SU-DHL-6 (cell line): ENCODE results near the gene IQSEC3.

Experiments used
- H2AFZ ChIP-seq: fragments of 200-600 bp; sonication (generic); 2 replicates; pipeline ENCODE4 v1.6.1; 2014; ENCODE audit warnings: low read depth, mild to moderate bottlenecking, moderate library complexity, mixed read lengths, antibody characterized with exemption, low read length; ENCODE audit not compliant: severe bottlenecking
- H3F3A ChIP-seq: fragments of 200-600 bp; shearing (Covaris generic); 2 replicates; pipeline ENCODE4 v1.6.0; 2016; ENCODE audit warnings: antibody characterized with exemption, mild to moderate bottlenecking; ENCODE audit not compliant: insufficient read depth
- H3K27ac ChIP-seq: fragments of 200-600 bp; sonication (generic); 2 replicates; pipeline ENCODE4 v1.5.1; 2016; ENCODE audit warnings: low read depth, mild to moderate bottlenecking, low read length, moderate library complexity, mixed read lengths
- H3K27me3 ChIP-seq: fragments of 200-600 bp; sonication (generic), shearing (Covaris generic); 2 replicates; pipeline ENCODE4 v1.6.0; 2014; ENCODE audit warnings: mild to moderate bottlenecking, low read length
- H3K36me3 ChIP-seq: fragments of 200-600 bp; sonication (generic); 2 replicates; pipeline ENCODE4 v1.6.1; 2014; ENCODE audit warnings: mild to moderate bottlenecking, low read length, mixed read lengths
- H3K4me2 ChIP-seq: fragments of 300-600, 200-600 bp; shearing (Covaris generic), sonication (generic); 2 replicates; pipeline ENCODE4 v1.6.0; 2014; ENCODE audit warnings: low read length, low read depth, mild to moderate bottlenecking; ENCODE audit not compliant: poor library complexity, severe bottlenecking
- H3K4me3 ChIP-seq: fragments of 200-600 bp; sonication (generic); 2 replicates; pipeline ENCODE4 v1.5.1; 2014; ENCODE audit warnings: antibody characterized with exemption, low read length, mild to moderate bottlenecking, mixed read lengths; ENCODE audit not compliant: insufficient read depth, poor library complexity, severe bottlenecking
- H3K79me2 ChIP-seq: fragments of 200-600 bp; sonication (generic); 2 replicates; pipeline ENCODE4 v1.6.1; 2014; ENCODE audit warnings: mild to moderate bottlenecking, low read length, moderate library complexity; ENCODE audit not compliant: insufficient read depth
- H3K9ac ChIP-seq: fragments of 200-600 bp; sonication (generic); 2 replicates; pipeline ENCODE4 v1.7.0; 2014; ENCODE audit warnings: mild to moderate bottlenecking, low read length
- H3K9me2 ChIP-seq: fragments of 200-600 bp; sonication (generic); replicated peaks from 2 replicates; pipeline ENCODE4 v1.6.1; 2014; ENCODE audit warnings: low read length; ENCODE audit not compliant: insufficient read depth
- H3K9me3 ChIP-seq: fragments of 200-600 bp; sonication (generic); 2 replicates; pipeline ENCODE4 v1.6.1; 2014; ENCODE audit warnings: low read length, mixed read lengths; ENCODE audit not compliant: insufficient read depth
- H4K20me1 ChIP-seq: fragments of 200-600 bp; sonication (generic); 2 replicates; pipeline ENCODE4 v1.6.1; 2014; ENCODE audit warnings: low read depth, mild to moderate bottlenecking, antibody characterized with exemption, low read length, moderate library complexity, mixed read lengths
- EZH2phosphoT487 ChIP-seq: fragments of 200-600 bp; sonication (generic), shearing (Covaris generic); conservative IDR thresholded peaks from 2 replicates; pipeline ENCODE4 v1.6.1; 2018; ENCODE audit warnings: mild to moderate bottlenecking, antibody characterized with exemption, low read length, moderate library complexity, mixed read lengths
- TF ChIP-seq, protein P1 (sequence below): fragments of 200-600 bp; sonication (generic); IDR thresholded peaks from one replicate; pipeline ENCODE4 v1.5.1; 2017; ENCODE audit warnings: antibody characterized with exemption, mild to moderate bottlenecking, low read length, moderate library complexity; ENCODE audit not compliant: insufficient read depth, poor library complexity, severe bottlenecking

IQSEC3 gene

DNA sequence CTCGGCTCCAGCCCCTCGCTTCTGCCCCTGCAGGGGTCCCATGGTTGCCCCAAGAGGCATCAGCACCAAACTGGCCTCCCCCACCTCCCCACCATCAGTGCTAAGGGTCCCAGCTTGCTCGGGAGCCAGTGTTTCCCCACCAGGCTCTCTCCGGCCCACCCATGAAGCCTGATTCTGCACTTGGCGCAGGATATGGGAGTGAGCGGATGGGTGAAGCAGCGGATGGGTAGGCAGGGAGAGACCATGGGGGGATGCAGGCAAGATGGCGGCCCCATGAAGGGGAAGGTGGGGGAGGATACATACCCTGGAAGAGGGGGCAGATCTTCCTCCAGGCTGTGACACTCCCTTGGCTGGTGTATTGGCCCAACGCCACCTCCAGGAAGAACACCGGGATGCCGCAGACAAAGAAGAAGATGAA, 137.7 kb downstream of the IQSEC3 start:
- no peak overlapping the region for H3K27ac ChIP-seq
- no peaks in the 10 kb centered on the region for H3F3A ChIP-seq
- H2AFZ ChIP-seq, result no peak overlapping the region
- H3K4me3 ChIP-seq, result no peak overlapping the region
- H3K9me3 ChIP-seq, result no peaks in the 10 kb centered on the region
- no peaks in the 10 kb centered on the region for H3K36me3 ChIP-seq
- TF ChIP-seq, protein P1, sequence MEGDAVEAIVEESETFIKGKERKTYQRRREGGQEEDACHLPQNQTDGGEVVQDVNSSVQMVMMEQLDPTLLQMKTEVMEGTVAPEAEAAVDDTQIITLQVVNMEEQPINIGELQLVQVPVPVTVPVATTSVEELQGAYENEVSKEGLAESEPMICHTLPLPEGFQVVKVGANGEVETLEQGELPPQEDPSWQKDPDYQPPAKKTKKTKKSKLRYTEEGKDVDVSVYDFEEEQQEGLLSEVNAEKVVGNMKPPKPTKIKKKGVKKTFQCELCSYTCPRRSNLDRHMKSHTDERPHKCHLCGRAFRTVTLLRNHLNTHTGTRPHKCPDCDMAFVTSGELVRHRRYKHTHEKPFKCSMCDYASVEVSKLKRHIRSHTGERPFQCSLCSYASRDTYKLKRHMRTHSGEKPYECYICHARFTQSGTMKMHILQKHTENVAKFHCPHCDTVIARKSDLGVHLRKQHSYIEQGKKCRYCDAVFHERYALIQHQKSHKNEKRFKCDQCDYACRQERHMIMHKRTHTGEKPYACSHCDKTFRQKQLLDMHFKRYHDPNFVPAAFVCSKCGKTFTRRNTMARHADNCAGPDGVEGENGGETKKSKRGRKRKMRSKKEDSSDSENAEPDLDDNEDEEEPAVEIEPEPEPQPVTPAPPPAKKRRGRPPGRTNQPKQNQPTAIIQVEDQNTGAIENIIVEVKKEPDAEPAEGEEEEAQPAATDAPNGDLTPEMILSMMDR, result no peak
- TF ChIP-seq EZH2phosphoT487, result no peak
- no peak overlapping the region for H3K4me2 ChIP-seq
- H3K9me2 ChIP-seq, result no peaks in the 10 kb centered on the region
- H3K9ac ChIP-seq, result no peak overlapping the region
- no peaks in the 10 kb centered on the region for H3K79me2 ChIP-seq
- no peaks in the 10 kb centered on the region for H4K20me1 ChIP-seq
- no peaks in the 10 kb centered on the region for H3K27me3 ChIP-seq

GRCh38 chr12:205026-205425, 138.5 kb downstream of the IQSEC3 start:
- no peaks in the 10 kb centered on the region for H3K9me3 ChIP-seq
- H3K4me3 ChIP-seq, result no peak overlapping the region
- no peak overlapping the region for H3K4me2 ChIP-seq
- no peaks in the 10 kb centered on the region for H3F3A ChIP-seq
- no peak overlapping the region for H2AFZ ChIP-seq
- H3K27me3 ChIP-seq, result no peaks in the 10 kb centered on the region
- TF ChIP-seq EZH2phosphoT487, result no peak
- TF ChIP-seq, protein P1, result no peak
- no peaks in the 10 kb centered on the region for H4K20me1 ChIP-seq
- no peaks in the 10 kb centered on the region for H3K79me2 ChIP-seq
- H3K9me2 ChIP-seq, result no peaks in the 10 kb centered on the region
- no peaks in the 10 kb centered on the region for H3K36me3 ChIP-seq
- H3K27ac ChIP-seq, result no peak overlapping the region
- no peak overlapping the region for H3K9ac ChIP-seq

- Histone ChIP-seq H3K9me3 (no peaks in the 10 kb centered on the region), H3K27ac (no peak overlapping the region), H3K4me3 (no peak overlapping the region), H3K4me2 (no peak overlapping the region), H3K36me3 (no peaks in the 10 kb centered on the region), H3K79me2 (no peaks in the 10 kb centered on the region), H3F3A (no peaks in the 10 kb centered on the region), H3K27me3 (no peaks in the 10 kb centered on the region), H2AFZ (no peak overlapping the region), H3K9me2 (no peaks in the 10 kb centered on the region), H4K20me1 (no peaks in the 10 kb centered on the region), H3K9ac (no peak overlapping the region)
- TF ChIP-seq EZH2phosphoT487, result no peak
- TF ChIP-seq, protein P1, result no peak
Measured at GRCh38 chr12:206746-207440, 140.3 kb downstream of the IQSEC3 start.
